IMR-90 (cell line): ENCODE data around the gene SIGLEC6. TPM values are rescaled to one million over a fixed set of nuclear protein-coding genes. Genes with fewer than 3 reads are reported as not detected.

ENCODE experiments used
- ATAC-seq: fragments of 200-7000 bp; cut with Tn5 transposase; 2 replicates; pipeline ENCODE4 v1.9.1; 2020; ENCODE audit warnings: low read depth, mild to moderate bottlenecking, moderate library complexity
- BruUV-seq: library from RNA; stranded (reverse); fragments of 400-500 nt; replicated peaks from 2 replicates; lab custom pipeline; 2021; lab: Mats Ljungman, UMichigan
- CTCF ChIA-PET: fragments of 300-600 bp; formaldehyde crosslinking; extraction: SDS; loops from one replicate; lab custom pipeline; 2021; ENCODE audit warnings: antibody characterized with exemption; lab: Yijun Ruan, JAX
- POLR2A ChIA-PET: fragments of 300-600 bp; sonication (Branson Sonifier 250); formaldehyde crosslinking; loops from one replicate; lab custom pipeline; 2022; ENCODE audit warnings: antibody characterized with exemption; ENCODE audit not compliant: unreplicated experiment; lab: Charles Lee
- DNase-seq: peaks from one replicate; pipeline ENCODE4 v3.0.0; 2013
- H2AFZ ChIP-seq: replicated peaks from 2 replicates; pipeline ENCODE3; 2013; ENCODE audit warnings: low read length, mild to moderate bottlenecking; ENCODE audit not compliant: poor library complexity
- H2AK5ac ChIP-seq: 2 replicates; pipeline ENCODE4 v1.6.1; 2013; ENCODE audit warnings: low read depth, low read length, inconsistent platforms
- H2AK9ac ChIP-seq: replicated peaks from 2 replicates; pipeline ENCODE3; 2013; ENCODE audit warnings: mild to moderate bottlenecking, low read depth, low read length, moderate library complexity; ENCODE audit not compliant: poor library complexity
- H2BK120ac ChIP-seq: 2 replicates; pipeline ENCODE4 v1.6.1; 2013; ENCODE audit warnings: low read depth, low read length, inconsistent platforms
- H2BK15ac ChIP-seq: 3 replicates; pipeline ENCODE4 v1.6.1; 2013; ENCODE audit warnings: low read depth, low read length, inconsistent platforms
- H2BK20ac ChIP-seq: 2 replicates; pipeline ENCODE4 v1.6.1; 2013; ENCODE audit warnings: low read depth, mild to moderate bottlenecking, inconsistent platforms, low read length, moderate library complexity
- H2BK5ac ChIP-seq: 2 replicates; pipeline ENCODE4 v1.6.1; 2013; ENCODE audit warnings: mild to moderate bottlenecking, low read depth, low read length, inconsistent platforms; ENCODE audit not compliant: poor library complexity, severe bottlenecking
- H3K14ac ChIP-seq: replicated peaks from 2 replicates; pipeline ENCODE4 v1.6.1; 2013; ENCODE audit warnings: low read depth, low read length, inconsistent platforms
- H3K18ac ChIP-seq: 2 replicates; pipeline ENCODE4 v1.6.1; 2013; ENCODE audit warnings: low read depth, low read length, control low read depth
- H3K23ac ChIP-seq: 2 replicates; pipeline ENCODE4 v1.6.1; 2013; ENCODE audit warnings: low read depth, low read length, inconsistent platforms
- H3K27ac ChIP-seq: 2 replicates; pipeline ENCODE4 v1.5.1; 2013; ENCODE audit warnings: mild to moderate bottlenecking, control low read depth, low read length; ENCODE audit not compliant: insufficient read depth
- H3K27me3 ChIP-seq: 2 replicates; pipeline ENCODE4 v1.6.1; 2013; ENCODE audit warnings: low read length; ENCODE audit not compliant: control insufficient read depth, insufficient read depth
- H3K36me3 ChIP-seq: 2 replicates; pipeline ENCODE4 v1.6.1; 2013; ENCODE audit warnings: low read length, mixed read lengths; ENCODE audit not compliant: control insufficient read depth, insufficient read depth
- H3K4ac ChIP-seq: 2 replicates; pipeline ENCODE4 v1.6.1; 2013; ENCODE audit warnings: low read depth, low read length, inconsistent platforms
- H3K4me1 ChIP-seq: 2 replicates; pipeline ENCODE4 v1.6.1; 2013; ENCODE audit warnings: low read length, mixed read lengths; ENCODE audit not compliant: control insufficient read depth, insufficient read depth
- H3K4me2 ChIP-seq: 2 replicates; pipeline ENCODE4 v1.6.1; 2013; ENCODE audit warnings: low read depth, mild to moderate bottlenecking, control low read depth, low read length, moderate library complexity
- H3K4me3 ChIP-seq: 2 replicates; pipeline ENCODE4 v1.5.1; 2013; ENCODE audit warnings: low read depth, mild to moderate bottlenecking, control low read depth, low read length, moderate library complexity; ENCODE audit not compliant: insufficient read depth
- H3K56ac ChIP-seq: 2 replicates; pipeline ENCODE4 v1.6.1; 2013; ENCODE audit warnings: low read length, inconsistent platforms; ENCODE audit not compliant: insufficient read depth; ENCODE audit errors: extremely low read depth
- H3K79me1 ChIP-seq, 2 experiments: 2 replicates each; pipeline ENCODE4 v1.6.1; 2013; ENCODE audit warnings: low read length in 2 of 2, inconsistent platforms in 1 of 2, low read depth in 1 of 2
- H3K9ac ChIP-seq: 2 replicates; pipeline ENCODE4 v1.6.1; 2013; ENCODE audit warnings: low read depth, low read length, control low read depth
- H3K9me1 ChIP-seq: 2 replicates; pipeline ENCODE4 v1.6.1; 2013; ENCODE audit warnings: low read length, inconsistent platforms; ENCODE audit not compliant: insufficient read depth
- H3K9me3 ChIP-seq: 2 replicates; pipeline ENCODE4 v1.6.1; 2013; ENCODE audit warnings: low read length; ENCODE audit not compliant: control insufficient read depth, insufficient read depth
- H4K20me1 ChIP-seq: 2 replicates; pipeline ENCODE4 v1.6.1; 2013; ENCODE audit warnings: low read length, inconsistent platforms; ENCODE audit not compliant: insufficient read depth
- H4K5ac ChIP-seq: 2 replicates; pipeline ENCODE4 v1.6.1; 2013; ENCODE audit warnings: mild to moderate bottlenecking, low read depth, low read length, control low read depth
- H4K8ac ChIP-seq, 2 experiments: 2 replicates each; pipeline ENCODE4 v1.6.1; 2013; ENCODE audit warnings: low read depth in 2 of 2, low read length in 2 of 2, control low read depth in 1 of 2, inconsistent platforms in 1 of 2
- H4K91ac ChIP-seq: 2 replicates; pipeline ENCODE4 v1.6.1; 2013; ENCODE audit warnings: low read depth, low read length, inconsistent platforms; ENCODE audit not compliant: insufficient read depth
- ELK1 ChIP-seq: fragments of 150-350 bp; IDR thresholded peaks from 2 replicates; pipeline ENCODE4 v1.6.1; 2016; ENCODE audit warnings: low read depth, mild to moderate bottlenecking, low read length, moderate library complexity, borderline replicate concordance
- MAFK ChIP-seq: IDR thresholded peaks from 2 replicates; pipeline ENCODE4 v1.6.1; 2012; ENCODE audit warnings: low read depth, low read length, improper control_type of control experiment
- MXI1 ChIP-seq: IDR thresholded peaks from 2 replicates; pipeline ENCODE4 v1.6.1; 2012; ENCODE audit warnings: low read depth, mild to moderate bottlenecking, low read length, moderate library complexity, borderline replicate concordance
- NFE2L2 ChIP-seq: fragments of 150-350 bp; IDR thresholded peaks from 2 replicates; pipeline ENCODE4 v1.6.1; 2016; ENCODE audit warnings: low read depth, mild to moderate bottlenecking, low read length
- POLR2A ChIP-seq: IDR thresholded peaks from 2 replicates; pipeline ENCODE4 v1.6.1; 2012; ENCODE audit warnings: mild to moderate bottlenecking, low read depth, low read length
- SMC3 ChIP-seq: fragments of 150-350 bp; IDR thresholded peaks from 2 replicates; pipeline ENCODE4 v1.6.1; 2016; ENCODE audit warnings: low read depth, mild to moderate bottlenecking, antibody characterized with exemption, low read length, moderate library complexity
- USF2 ChIP-seq: fragments of 150-350 bp; IDR thresholded peaks from 2 replicates; pipeline ENCODE4 v1.6.1; 2017; ENCODE audit warnings: mild to moderate bottlenecking, antibody characterized with exemption, low read length, low read depth
- WGBS, 2 experiments: methylation state at CpG; one replicate each; pipeline versions ENCODE4 v1.1.5 to v1.1.7; 2013; ENCODE audit warnings: missing lambda C conversion rate in 2 of 2; ENCODE audit not compliant: insufficient read length in 1 of 2; ENCODE audit errors: extremely low coverage in 2 of 2; 5-methylcytosine and 5-hydroxymethylcytosine counted together
- dilution Hi-C: fragments of 300-500 bp; cut with HindIII; formaldehyde crosslinking; loops from one replicate; pipeline ENCODE4 v1.14.3; 2018; ENCODE audit warnings: low sequenced_read_pairs; ENCODE audit not compliant: unreplicated experiment
- in situ Hi-C: fragments of 300-500 bp; cut with MboI; formaldehyde crosslinking; loops from 3 replicates; pipeline ENCODE4 v1.14.3; 2019; ENCODE audit warnings: low sequenced_read_pairs, inconsistent platforms, mixed read lengths
- intact Hi-C: fragments of 100-400 bp; cut with micrococcal nuclease; formaldehyde crosslinking; loops from 2 replicates; pipeline ENCODE4 v1.10.0; 2022
- polyA plus RNA-seq, 3 experiments: library from polyadenylated mRNA; depleted of rRNA; stranded (reverse); fragments of >200 nt; gene quantifications; 2 replicates each; pipeline ENCODE4 v1.2.3, GENCODE V29; 2012; ENCODE audit warnings: low replicate concordance in 1 of 3
- total RNA-seq: library from RNA; depleted of rRNA; stranded (reverse); fragments of >200 nt; gene quantifications from 2 replicates; pipeline ENCODE4 v1.2.3, GENCODE V29; 2012

SIGLEC6 gene
- total and polyA plus RNA-seq, 2 of the 4 experiments (the other 2 are of a cell fraction), result not detected

GRCh38 chr19:51552608-51552995 is 21.1 kb upstream of the SIGLEC6 start:
- H3K23ac ChIP-seq, result no peak overlapping the region
- DNase-seq (no peak), ATAC-seq (no peak)
- CTCF ChIA-PET, result no interaction called here
- H4K8ac ChIP-seq, result no peak overlapping the region
- no peak overlapping the region for H3K14ac ChIP-seq
- no peak overlapping the region for H2AK9ac ChIP-seq
- H3K56ac ChIP-seq, result no peak overlapping the region
- no peak overlapping the region for H2AK5ac ChIP-seq
- no peaks in the 10 kb centered on the region for H3K4me1 ChIP-seq
- H3K4me2 ChIP-seq, result no peak overlapping the region
- dilution Hi-C loops, result no loop called here
- H3K9me3 ChIP-seq, result peaks cover 3% of the 10 kb centered on the region; the same call in 1 of the 2 replicates
- no peaks in the 10 kb centered on the region for H3K79me1 ChIP-seq
- in situ Hi-C loops, result no loop called here
- no peak overlapping the region for H4K91ac ChIP-seq
- H3K4ac ChIP-seq, result no peak overlapping the region
- POLR2A ChIA-PET, result no interaction called here
- no peaks in the 10 kb centered on the region for H3K9me1 ChIP-seq
- H4K5ac ChIP-seq, result no peak overlapping the region
- no peaks in the 10 kb centered on the region for H4K20me1 ChIP-seq
- no peak overlapping the region for H3K9ac ChIP-seq
- H3K36me3 ChIP-seq, result no peaks in the 10 kb centered on the region
- 0% methylated on average over 1 of the region's 1 CpG; no CpG with 5 or more reads in 1 of the 2 experiments for WGBS, 2 experiments
- no peak overlapping the region for H2BK20ac ChIP-seq
- TF ChIP-seq MAFK (no peak), MXI1 (no peak), POLR2A (no peak), USF2 (no peak), NFE2L2 (no peak), ELK1 (no peak), SMC3 (no peak)
- no peak overlapping the region for H2BK15ac ChIP-seq
- no peaks in the 10 kb centered on the region for H3K27me3 ChIP-seq
- no peak overlapping the region for H3K27ac ChIP-seq
- no peak overlapping the region for H2BK120ac ChIP-seq
- intact Hi-C loops, result loop anchor here (5.0 kb wide), 1 partner anchor 130 kb away; no protein-coding TSS in a partner anchor
- H3K4me3 ChIP-seq, result no peak overlapping the region
- no peak overlapping the region for H2AFZ ChIP-seq
- no TSS peak for BruUV-seq
- H3K18ac ChIP-seq, result no peak overlapping the region
- no peak overlapping the region for H2BK5ac ChIP-seq
